Hematopoietic multipotent progenitor cell treated with erythropoietin and hydrocortisone succinate and interleukin-3 and kit ligand, for 8 days (in vitro differentiated cells): Measurements from ENCODE around the gene SYNE2.
A peak's percentile ranks its signal among the peaks of the same experiment; 100 is the strongest.

ENCODE experiments used
- DNase-seq: peaks from one replicate; pipeline ENCODE4 v3.0.0-alpha.2; 2015

SYNE2 gene

GRCh38 chr14:64232095-64232838, 379.5 kb downstream of the SYNE2 start:
- DNase-seq: no peak

GRCh38 chr14:64232944-64233343, 380.1 kb downstream of the SYNE2 start:
- DNase-seq: no peak

DNA sequence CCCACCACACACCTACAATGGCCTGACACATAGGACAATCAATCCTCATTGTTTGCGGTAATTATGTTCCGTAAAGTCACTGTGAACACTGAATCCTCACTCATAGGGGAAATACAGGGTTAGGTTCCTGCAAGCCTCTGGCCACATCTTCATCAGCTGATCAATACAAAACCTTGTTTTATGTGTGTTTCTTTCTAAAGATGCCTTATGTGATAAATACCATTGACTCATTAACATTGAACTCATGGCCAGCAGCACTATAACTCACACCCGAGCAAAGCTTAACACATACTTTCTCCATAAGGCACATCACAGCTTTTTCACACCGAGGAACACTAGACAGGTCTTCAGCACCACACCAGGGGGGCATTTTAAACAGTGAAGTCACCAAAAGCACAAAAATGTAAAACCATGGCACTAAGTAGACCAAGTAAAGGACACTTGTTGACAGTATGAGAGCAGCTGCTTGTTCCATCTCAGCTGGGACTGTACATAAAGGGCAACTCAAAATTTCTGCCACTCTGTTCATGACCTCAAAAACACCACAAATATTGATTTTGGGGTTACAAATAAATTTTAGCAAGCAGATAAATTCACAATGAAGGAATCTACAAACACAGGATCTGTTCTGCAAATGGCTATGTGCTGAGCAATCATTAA, 380.9 kb downstream of the SYNE2 start:
- no peak for DNase-seq

GRCh38 chr14:64234877-64235651, 382.3 kb downstream of the SYNE2 start:
- no peak for DNase-seq

DNA sequence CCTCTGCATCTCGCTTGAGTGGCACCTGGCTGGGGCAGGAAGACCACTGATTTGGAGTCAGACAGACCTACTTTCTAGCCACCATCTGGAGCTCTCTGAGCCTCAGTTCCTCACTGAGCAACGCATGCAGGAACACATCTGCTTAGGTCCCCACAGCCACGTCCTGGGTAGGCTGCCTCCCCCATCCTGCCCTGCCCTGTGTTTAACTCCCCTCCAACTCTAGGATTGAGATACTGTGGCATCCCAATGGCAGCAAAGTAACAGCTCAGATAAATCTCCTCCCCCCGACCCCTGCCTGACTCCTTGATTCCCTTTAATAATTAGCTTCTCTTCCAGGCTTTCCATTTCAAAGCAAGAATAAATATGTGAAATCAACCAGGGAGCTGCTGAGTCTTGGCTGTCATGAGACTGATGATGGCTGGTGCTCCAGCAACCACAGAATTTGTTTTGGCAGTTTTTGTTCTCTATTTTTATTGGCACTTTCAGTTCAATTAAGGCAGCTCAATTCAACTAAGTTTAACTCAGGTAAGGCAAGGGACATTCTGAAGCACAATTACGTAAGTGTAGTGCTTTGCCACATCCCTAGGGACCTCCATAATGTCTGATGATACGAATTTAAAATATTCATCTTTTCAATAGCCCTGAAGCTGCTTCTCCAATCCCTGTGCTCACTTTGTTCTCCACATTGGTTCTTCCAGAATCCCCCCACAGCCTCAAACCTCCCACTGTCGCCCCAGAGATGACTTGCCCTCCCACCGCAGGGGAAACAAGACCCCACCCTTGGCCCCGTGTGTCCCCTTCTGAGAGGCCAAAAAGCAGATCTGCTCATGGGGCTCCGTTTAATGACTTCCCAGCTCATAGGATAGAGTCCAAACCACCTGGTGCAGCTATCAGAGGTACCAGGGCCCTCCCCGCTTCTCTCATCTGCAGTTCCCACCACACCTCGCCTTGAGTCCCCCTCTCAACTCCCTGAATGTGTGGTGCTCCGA, 383.1 kb downstream of the SYNE2 start:
- DNase-seq: no peak

DNA sequence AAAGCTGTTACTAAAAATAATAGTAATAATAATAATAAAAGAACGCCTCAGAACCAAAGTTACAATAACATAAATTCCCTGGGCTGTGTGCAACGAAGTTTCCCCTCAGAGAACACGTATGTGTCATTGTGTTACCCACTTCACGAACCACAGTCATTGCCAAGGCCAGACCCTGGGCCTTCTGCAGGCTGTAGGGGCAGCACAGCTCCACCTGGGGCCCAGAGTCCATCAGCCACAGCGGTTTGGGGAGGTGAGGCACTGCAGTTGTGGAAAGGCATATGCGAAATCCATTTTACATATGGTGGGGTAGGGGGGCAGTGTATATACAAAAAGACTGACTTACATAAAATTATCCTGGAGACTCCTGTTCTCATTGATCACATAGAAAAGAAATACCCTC, 385.2 kb downstream of the SYNE2 start:
- no peak for DNase-seq

DNA sequence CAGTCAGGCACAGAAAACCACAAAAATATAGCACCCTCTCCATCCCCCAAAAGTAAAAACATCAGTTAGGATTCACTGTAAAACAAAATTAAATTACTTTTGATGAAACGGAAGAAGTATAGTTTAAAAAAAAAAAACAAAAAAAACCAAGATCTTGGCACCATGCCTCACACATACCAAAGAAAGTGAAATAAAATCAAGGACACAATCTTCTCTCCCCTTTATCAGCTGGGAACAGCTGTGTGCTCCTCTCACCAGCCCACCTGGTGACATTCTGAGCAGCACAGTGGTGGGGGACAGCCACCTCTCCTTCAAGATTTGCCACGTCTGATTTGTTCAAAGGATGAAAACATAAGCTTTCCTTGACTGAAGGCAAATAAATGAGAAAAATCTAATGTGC, 385.8 kb downstream of the SYNE2 start:
- DNase-seq: peak; percentile 16

GRCh38 chr14:64244279-64244678, 391.5 kb downstream of the SYNE2 start:
- DNase-seq: no peak

DNA sequence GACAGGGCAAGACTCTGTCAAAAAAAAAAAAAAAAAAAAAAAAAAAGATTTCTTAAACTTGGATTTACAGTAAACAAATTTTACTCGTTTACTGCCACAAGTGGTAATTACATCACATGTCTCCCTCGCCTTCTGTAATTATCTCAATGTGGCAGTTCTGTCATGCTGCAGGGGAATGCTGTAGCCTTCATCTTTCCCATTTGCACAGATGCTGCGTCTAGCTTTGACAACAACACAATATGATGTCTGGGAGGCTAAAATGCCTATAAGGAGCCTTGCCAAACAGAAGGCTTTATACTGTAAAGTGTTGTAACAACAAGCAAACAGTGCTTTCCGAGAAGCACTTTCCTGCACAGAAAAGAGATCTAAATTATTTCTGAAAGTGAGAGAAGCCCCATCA, 392.7 kb downstream of the SYNE2 start:
- no peak for DNase-seq

DNA sequence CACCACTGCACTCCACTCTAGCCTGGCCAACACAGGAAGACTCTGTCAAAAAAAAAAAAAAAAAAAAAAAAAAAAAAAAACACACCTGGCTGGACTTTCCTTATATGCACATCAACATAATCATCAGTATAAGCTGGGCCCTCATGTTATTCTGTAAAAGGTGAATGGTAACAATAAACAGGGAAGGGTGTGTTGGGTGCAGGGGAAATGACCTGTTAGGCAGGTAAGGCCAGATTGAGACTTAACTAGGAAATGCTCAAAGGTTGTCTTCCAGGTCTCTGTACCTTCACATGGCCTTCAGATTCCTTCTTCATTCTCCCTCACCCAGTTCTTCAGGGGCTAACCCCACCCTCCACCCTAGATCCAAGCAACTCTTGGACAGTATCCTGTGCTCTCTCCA, 393.9 kb downstream of the SYNE2 start:
- DNase-seq: no peak

DNA sequence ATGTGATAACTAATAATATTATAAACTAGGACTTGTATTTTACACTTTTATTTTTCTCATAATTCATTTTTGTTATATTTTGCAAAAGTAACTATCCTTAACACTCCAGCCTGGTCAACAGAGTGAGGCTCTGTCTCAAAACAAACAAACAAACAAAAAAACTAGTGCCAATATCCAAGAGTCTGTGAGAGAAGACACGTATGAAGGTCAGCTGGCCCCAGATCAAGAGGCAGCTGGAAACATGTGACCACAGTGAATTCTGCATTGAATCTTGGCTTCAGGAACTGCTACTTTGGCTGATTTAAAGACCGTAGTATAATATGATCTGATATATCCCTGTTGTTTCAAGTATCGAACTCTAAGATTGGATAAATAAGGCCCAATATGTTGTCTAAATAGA, 394.4 kb downstream of the SYNE2 start:
- DNase-seq: no peak

DNA sequence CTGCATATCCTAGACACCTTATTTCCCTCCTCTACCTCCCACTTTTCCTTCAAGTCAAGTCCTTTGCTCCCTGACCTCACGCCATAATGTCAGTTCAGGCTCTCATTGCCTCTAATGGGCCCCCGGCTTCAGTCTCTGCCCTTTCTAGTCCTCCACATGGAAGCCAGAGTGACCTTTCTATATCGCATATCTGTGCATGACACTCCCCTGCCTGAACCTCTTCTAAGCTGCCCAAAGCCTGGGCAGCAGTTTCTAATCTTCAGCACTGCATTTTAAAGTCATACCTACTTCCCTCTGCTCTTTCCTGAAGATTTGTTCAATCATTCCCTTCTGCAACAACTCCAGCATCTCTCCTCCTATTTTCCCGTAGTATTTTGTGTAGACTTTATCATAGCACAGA, 395.9 kb downstream of the SYNE2 start:
- DNase-seq: no peak

GRCh38 chr14:64249363-64249762, 396.6 kb downstream of the SYNE2 start:
- DNase-seq: no peak

- DNase-seq: no peak
Measured at GRCh38 chr14:64253672-64254071, 400.9 kb downstream of the SYNE2 start.

DNA sequence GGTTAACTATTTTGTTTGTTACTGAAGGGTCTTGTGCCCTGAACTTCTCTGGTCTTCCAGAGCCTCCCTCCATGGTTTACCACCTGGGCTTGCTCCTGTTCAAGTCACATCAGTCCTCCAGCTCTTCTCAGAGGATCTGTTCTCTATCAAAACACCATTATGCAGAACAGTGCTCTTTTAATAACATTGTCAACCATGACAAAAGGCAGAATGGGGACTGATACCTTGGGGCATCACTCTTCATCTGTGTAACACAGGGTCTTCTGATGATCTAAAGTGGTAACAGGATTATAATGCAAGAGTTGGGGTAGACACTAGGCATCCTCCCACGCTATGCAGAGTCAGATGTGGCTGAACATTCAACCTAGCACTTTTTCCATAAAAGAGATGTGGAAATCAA, 403.0 kb downstream of the SYNE2 start:
- no peak for DNase-seq

- no peak for DNase-seq
Measured at GRCh38 chr14:64260418-64260817, 407.6 kb downstream of the SYNE2 start.

- DNase-seq: no peak
Measured at GRCh38 chr14:64265222-64265621, 412.4 kb downstream of the SYNE2 start.

GRCh38 chr14:64266239-64266638, 413.4 kb downstream of the SYNE2 start:
- DNase-seq: no peak

- DNase-seq: no peak
Measured at GRCh38 chr14:64272019-64272418, 419.2 kb downstream of the SYNE2 start.
